Brain pericyte (primary cell): ENCODE results near the gene IL1F10.

Experiments used
- DNase-seq: peaks from one replicate; pipeline ENCODE4 v3.0.0-alpha.2; 2012; ENCODE audit warnings: low read depth, low spot score

Gene IL1F10

DNA sequence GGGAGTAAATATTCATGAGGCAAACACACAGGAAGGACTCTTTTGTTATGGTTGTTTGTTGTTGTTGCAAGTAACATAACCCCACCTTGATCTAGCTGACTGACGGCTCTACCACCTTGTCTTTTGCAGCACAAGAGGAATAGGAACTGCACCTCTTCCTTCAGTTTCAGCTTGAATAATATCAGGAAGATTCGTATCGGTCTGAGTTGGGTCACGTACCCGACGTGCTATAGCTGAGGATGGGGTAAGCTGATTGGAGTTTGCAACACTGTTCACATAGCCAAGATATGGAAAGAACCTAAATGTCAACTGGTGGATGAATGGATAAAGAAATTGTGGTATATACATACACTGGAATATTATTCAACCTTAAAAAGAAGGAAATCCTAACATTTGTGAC, 45.1 kb downstream of the IL1F10 start:
- DNase-seq, result no peak

DNA sequence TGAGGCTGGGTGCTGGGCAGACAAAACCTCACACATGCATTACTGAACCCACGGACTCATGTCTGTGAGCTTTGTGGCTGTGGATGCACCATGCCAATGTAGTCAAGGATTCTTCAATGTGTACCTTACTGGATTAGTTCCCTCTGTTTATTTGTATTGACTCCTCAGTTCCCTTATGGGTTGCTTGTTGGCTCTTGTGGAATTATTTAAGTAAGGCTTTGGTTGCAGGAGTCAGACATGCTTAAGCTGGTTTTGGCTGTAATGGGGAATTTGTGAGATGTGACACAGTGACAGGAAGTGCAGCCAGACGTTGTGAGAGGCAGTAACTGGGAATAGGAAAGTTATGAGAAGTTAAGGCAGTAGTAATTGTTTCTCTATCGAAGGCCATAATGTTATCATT, 46.0 kb downstream of the IL1F10 start:
- DNase-seq, result no peak

DNA sequence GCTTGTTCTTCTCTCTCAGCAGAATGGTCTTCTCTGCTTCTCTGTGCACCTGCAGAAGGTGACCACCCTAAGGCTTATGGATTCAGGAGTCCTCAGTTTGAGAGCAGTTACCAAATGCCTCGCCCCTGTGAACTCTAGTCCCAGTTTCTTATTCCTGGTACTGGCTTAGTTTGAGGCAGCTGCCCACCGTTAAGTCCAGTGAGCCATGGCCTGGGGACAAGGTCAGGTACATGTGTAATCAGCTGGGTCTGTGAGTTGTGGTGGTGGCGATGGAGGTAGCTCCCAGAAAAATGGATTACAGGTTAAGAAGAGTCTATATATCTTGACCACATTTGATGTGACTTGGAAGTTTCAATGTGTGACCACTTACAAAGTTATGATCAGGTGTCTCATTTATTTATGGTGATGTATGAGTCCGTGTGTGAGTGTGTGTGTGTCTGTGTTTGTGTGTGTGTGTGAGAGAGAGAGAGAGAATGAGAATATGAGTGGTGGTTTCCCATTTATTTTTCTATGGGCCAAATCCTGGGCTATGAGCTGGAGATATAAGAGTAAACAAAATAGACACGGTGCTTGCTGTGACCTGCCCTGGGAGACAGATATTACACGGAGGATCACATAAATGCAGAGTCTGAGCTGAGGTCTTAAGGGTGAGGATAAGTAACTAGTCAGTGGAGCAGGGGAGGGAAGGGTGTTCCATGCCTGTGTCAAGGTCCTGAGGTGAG, 46.6 kb downstream of the IL1F10 start:
- DNase-seq, result no peak

GRCh38 chr2:113114996-113115395, 47.2 kb downstream of the IL1F10 start:
- no peak for DNase-seq

- no peak for DNase-seq
Measured at GRCh38 chr2:113116100-113116958, 48.6 kb downstream of the IL1F10 start.

DNA sequence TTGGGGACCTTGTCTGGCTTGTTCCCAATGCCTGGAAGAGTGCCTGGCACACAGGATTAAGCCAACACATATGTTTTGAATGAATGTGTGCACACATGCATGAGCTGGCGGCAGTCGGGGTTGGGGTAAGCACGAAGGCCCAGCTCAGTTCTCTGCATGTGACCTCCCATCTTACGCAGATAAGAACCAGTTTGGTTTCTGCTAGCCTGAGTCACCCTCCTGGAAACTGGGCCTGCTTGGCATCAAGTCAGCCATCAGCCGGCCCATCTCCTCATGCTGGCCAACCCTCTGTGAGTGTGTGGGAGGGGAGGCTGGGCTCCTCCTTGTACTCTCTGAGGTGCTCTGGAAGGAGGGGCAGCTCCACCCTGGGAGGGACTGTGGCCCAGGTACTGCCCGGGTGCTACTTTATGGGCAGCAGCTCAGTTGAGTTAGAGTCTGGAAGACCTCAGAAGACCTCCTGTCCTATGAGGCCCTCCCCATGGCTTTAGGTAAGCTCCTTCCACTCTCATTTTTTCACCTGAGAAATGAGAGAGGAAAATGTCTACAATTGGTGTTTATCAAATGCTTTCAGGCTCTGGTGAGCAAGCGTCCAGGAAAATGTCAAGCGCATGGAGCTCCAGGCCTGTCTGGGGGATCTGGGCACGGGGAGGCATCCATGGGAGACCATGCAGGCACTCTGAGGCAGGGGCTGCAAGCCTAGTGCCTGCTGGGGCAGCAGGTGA, 49.9 kb downstream of the IL1F10 start:
- DNase-seq, result no peak

GRCh38 chr2:113118263-113118657, 50.5 kb downstream of the IL1F10 start:
- DNase-seq, result no peak

DNA sequence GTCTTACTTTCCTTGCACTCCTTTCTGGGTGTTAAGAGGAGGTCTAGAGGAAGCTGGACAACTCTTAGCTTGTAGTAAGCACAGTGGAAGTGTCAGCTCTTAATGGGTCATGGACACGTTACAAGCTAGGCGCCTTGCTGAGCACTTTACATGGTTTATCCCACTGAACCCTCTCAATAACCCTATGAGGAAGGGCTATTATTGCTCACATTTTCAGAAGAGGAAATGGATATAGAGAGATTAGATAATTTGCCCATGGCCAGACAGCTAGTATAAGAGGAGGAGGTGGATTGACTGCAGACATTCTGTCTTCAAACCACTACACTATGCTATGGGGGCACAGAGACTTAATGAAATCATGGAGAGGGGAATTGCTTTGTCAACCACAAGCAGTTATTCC, 51.3 kb downstream of the IL1F10 start:
- DNase-seq, result no peak

DNA sequence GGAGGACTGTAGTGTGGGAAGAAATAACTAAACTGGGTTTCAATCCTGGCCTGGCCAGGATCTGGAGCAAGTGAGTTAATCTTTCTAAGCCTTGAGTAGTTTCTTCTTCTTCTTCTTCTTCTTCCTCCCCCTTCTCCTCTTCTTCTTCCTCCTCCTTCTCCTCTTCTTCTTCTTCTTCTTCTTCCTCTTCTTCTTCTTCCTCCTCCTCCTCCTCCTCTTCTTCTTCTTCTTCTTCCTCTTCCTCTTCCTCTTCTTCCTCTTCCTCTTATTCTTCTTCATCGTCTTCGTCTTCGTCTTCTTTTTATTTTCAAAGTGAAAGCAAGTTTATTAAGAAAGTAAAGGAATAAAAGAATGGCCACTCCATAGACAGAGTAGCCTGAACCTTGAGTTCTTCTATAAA, 53.1 kb downstream of the IL1F10 start:
- no peak for DNase-seq

DNA sequence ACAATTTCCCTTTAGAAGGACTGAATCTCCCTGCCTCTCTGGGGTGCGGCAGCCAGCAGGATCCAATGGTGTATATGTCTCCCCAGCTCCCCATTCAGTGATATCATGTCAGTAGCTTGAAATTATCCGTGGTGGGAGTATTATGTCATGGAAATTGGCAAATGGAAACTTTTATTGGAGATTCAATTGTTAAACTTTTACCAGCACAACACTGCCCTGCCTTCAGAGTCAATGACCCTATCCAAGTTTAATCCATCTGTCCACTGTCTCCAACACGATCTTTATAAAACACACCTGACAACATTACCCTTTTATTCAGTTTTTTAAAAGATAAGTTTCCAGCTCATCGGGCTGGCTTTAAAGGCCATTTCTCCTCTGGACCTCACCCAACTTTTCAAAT, 54.6 kb downstream of the IL1F10 start:
- DNase-seq, result no peak

DNA sequence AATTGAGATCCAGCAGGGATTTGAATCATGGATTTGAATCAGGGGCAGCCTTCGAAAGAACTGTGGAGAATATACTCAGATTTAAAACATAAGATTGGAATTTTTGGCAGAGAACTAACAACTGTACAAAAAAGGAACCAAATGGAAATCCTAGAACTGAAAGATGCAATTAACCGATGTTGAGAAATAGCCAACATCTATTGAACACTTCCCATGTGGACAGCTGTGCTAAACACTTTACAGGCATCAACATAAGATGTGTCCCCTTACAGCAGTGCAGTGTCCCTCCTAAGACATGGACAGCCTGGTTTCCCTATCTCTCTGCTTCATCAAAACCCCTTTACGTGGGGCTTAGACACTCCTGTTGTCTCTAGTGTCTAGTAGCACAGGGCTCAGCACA, 56.0 kb downstream of the IL1F10 start:
- no peak for DNase-seq

DNA sequence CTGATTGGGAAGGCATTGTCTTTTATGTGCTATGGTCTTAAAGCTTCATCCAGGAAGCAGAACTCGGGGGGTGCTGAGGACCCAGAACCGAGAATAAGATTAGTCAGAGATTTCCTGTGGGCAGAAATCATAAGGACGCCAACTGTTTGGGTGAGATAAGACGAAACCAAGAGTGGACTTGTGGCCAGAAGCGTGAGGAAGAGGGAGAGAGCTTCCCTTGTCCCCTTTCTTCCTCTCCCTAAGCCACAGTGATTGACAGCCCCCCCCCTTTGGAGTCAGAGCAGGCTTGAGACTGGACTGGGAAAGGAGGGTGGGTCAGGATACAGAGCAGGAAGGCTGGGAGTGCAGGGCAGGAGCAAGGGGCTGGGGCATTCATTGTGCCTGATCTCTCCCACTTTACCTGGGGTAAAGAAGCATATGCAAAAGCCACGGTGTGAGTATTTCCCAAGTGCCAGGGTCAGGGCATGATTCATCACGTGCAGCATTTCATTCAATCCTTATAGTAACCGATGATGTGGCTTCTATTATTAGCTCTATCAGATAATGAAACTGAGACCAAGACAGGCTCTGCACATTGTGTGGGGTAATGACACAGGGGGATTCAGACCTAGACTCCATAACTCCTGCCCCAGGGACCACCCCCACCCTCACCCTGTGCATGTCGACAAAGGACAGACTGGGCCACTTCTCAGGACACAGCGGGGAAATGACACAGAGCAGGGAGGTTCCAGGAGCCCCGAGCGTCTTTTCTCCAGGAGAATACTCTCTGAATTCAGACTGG, 56.6 kb downstream of the IL1F10 start:
- DNase-seq, result no peak
